Activated T-cell treated with anti-CD3 and anti-CD28 coated beads, Interleukin-2, amount 50 U/mL, for 24 hours (primary cell): ENCODE measurements around the gene NAALADL2.

Experiments used
- DNase-seq: peaks from one replicate; pipeline ENCODE4 v3.0.0-alpha.2; 2020
- H3K27ac Mint-ChIP-seq: 2 replicates; pipeline ENCODE4 v1.8.0; 2020; ENCODE audit warnings: mild to moderate bottlenecking, mixed read lengths
- H3K27me3 Mint-ChIP-seq: 2 replicates; pipeline ENCODE4 v1.8.0; 2020; ENCODE audit warnings: mixed read lengths
- H3K36me3 Mint-ChIP-seq: 2 replicates; pipeline ENCODE4 v1.8.0; 2020; ENCODE audit warnings: low read depth, mixed read lengths
- H3K4me1 Mint-ChIP-seq: 2 replicates; pipeline ENCODE4 v1.8.0; 2020; ENCODE audit warnings: low read depth, mixed read lengths
- H3K4me3 Mint-ChIP-seq: 2 replicates; pipeline ENCODE4 v1.8.0; 2020; ENCODE audit warnings: mild to moderate bottlenecking, moderate library complexity, mixed read lengths
- H3K9me3 Mint-ChIP-seq: 2 replicates; pipeline ENCODE4 v1.8.0; 2020; ENCODE audit warnings: mixed read lengths

NAALADL2 gene

GRCh38 chr3:174986685-174987084 lies 127.6 kb downstream of the NAALADL2 start:
- DNase-seq: no peak
- no peaks in the 10 kb centered on the region for H3K36me3 Mint-ChIP-seq
- H3K27ac Mint-ChIP-seq: no peak overlapping the region
- H3K4me1 Mint-ChIP-seq: no peaks in the 10 kb centered on the region
- no peak overlapping the region for H3K4me3 Mint-ChIP-seq
- no peaks in the 10 kb centered on the region for H3K27me3 Mint-ChIP-seq
- H3K9me3 Mint-ChIP-seq: peaks cover 7% of the 10 kb centered on the region

- DNase-seq: no peak
- H3K4me1 Mint-ChIP-seq: no peaks in the 10 kb centered on the region
These were observed 142.0 kb downstream of the NAALADL2 start for GRCh38 chr3:175001091-175001490.

GRCh38 chr3:175002732-175003143 lies 143.6 kb downstream of the NAALADL2 start:
- no peaks in the 10 kb centered on the region for H3K36me3 Mint-ChIP-seq
- no peak overlapping the region for H3K4me3 Mint-ChIP-seq
- no peaks in the 10 kb centered on the region for H3K27me3 Mint-ChIP-seq
- no peaks in the 10 kb centered on the region for H3K4me1 Mint-ChIP-seq
- H3K9me3 Mint-ChIP-seq: peaks cover 10% of the 10 kb centered on the region
- H3K27ac Mint-ChIP-seq: no peak overlapping the region
- no peak for DNase-seq

More at GRCh38 chr3:175001091-175001490, 142.0 kb downstream of the NAALADL2 start:
- no peaks in the 10 kb centered on the region for H3K27me3 Mint-ChIP-seq
- no peak overlapping the region for H3K27ac Mint-ChIP-seq
- H3K4me3 Mint-ChIP-seq: no peak overlapping the region
- no peaks in the 10 kb centered on the region for H3K36me3 Mint-ChIP-seq
- H3K9me3 Mint-ChIP-seq: peaks cover 9% of the 10 kb centered on the region

GRCh38 chr3:175003590-175003989 lies 144.5 kb downstream of the NAALADL2 start:
- Mint-ChIP-seq H3K27me3 (no peaks in the 10 kb centered on the region), H3K9me3 (peaks cover 12% of the 10 kb centered on the region), H3K4me1 (no peaks in the 10 kb centered on the region), H3K27ac (no peak overlapping the region), H3K36me3 (no peaks in the 10 kb centered on the region), H3K4me3 (no peak overlapping the region)
- DNase-seq: no peak

GRCh38 chr3:175005193-175005592 lies 146.1 kb downstream of the NAALADL2 start:
- H3K9me3 Mint-ChIP-seq: peaks cover 12% of the 10 kb centered on the region
- no peak for DNase-seq
- H3K4me3 Mint-ChIP-seq: no peak overlapping the region
- no peaks in the 10 kb centered on the region for H3K4me1 Mint-ChIP-seq
- H3K36me3 Mint-ChIP-seq: no peaks in the 10 kb centered on the region
- no peak overlapping the region for H3K27ac Mint-ChIP-seq
- no peaks in the 10 kb centered on the region for H3K27me3 Mint-ChIP-seq

- H3K9me3 Mint-ChIP-seq: peaks cover 12% of the 10 kb centered on the region
- H3K27me3 Mint-ChIP-seq: no peaks in the 10 kb centered on the region
- H3K4me3 Mint-ChIP-seq: no peak overlapping the region
- H3K27ac Mint-ChIP-seq: no peak overlapping the region
- H3K4me1 Mint-ChIP-seq: no peaks in the 10 kb centered on the region
- no peaks in the 10 kb centered on the region for H3K36me3 Mint-ChIP-seq
- no peak for DNase-seq
These were observed 146.7 kb downstream of the NAALADL2 start for GRCh38 chr3:175005881-175006280.

- no peak overlapping the region for H3K4me3 Mint-ChIP-seq
- no peaks in the 10 kb centered on the region for H3K4me1 Mint-ChIP-seq
- H3K36me3 Mint-ChIP-seq: no peaks in the 10 kb centered on the region
- peaks cover 4% of the 10 kb centered on the region for H3K9me3 Mint-ChIP-seq
- DNase-seq: no peak
- no peaks in the 10 kb centered on the region for H3K27me3 Mint-ChIP-seq
- H3K27ac Mint-ChIP-seq: no peak overlapping the region
These were observed 148.2 kb downstream of the NAALADL2 start for GRCh38 chr3:175007306-175007705.

GRCh38 chr3:175009295-175009694 lies 150.2 kb downstream of the NAALADL2 start:
- no peak overlapping the region for H3K4me3 Mint-ChIP-seq
- H3K27ac Mint-ChIP-seq: no peak overlapping the region
- H3K4me1 Mint-ChIP-seq: no peaks in the 10 kb centered on the region
- no peaks in the 10 kb centered on the region for H3K36me3 Mint-ChIP-seq
- H3K27me3 Mint-ChIP-seq: no peaks in the 10 kb centered on the region
- H3K9me3 Mint-ChIP-seq: peaks cover 3% of the 10 kb centered on the region
- DNase-seq: no peak

- H3K27me3 Mint-ChIP-seq: no peaks in the 10 kb centered on the region
- no peaks in the 10 kb centered on the region for H3K36me3 Mint-ChIP-seq
- no peak overlapping the region for H3K27ac Mint-ChIP-seq
- H3K4me3 Mint-ChIP-seq: no peak overlapping the region
- no peak for DNase-seq
- H3K9me3 Mint-ChIP-seq: no peaks in the 10 kb centered on the region
- H3K4me1 Mint-ChIP-seq: no peaks in the 10 kb centered on the region
These were observed 156.0 kb downstream of the NAALADL2 start for GRCh38 chr3:175015056-175015635.

GRCh38 chr3:175018946-175019727 lies 160.0 kb downstream of the NAALADL2 start:
- no peak for DNase-seq
- no peaks in the 10 kb centered on the region for H3K4me1 Mint-ChIP-seq
- no peaks in the 10 kb centered on the region for H3K36me3 Mint-ChIP-seq
- H3K27me3 Mint-ChIP-seq: no peaks in the 10 kb centered on the region
- no peak overlapping the region for H3K4me3 Mint-ChIP-seq
- H3K9me3 Mint-ChIP-seq: peaks cover under 1% of the 10 kb centered on the region
- no peak overlapping the region for H3K27ac Mint-ChIP-seq

- Mint-ChIP-seq H3K4me3 (no peak overlapping the region), H3K27me3 (no peaks in the 10 kb centered on the region), H3K27ac (no peak overlapping the region), H3K4me1 (no peaks in the 10 kb centered on the region), H3K9me3 (peaks cover 2% of the 10 kb centered on the region), H3K36me3 (no peaks in the 10 kb centered on the region)
- no peak for DNase-seq
These were observed 161.0 kb downstream of the NAALADL2 start for GRCh38 chr3:175020101-175020500.

GRCh38 chr3:175029828-175030227 lies 170.7 kb downstream of the NAALADL2 start:
- no peaks in the 10 kb centered on the region for H3K27me3 Mint-ChIP-seq
- no peaks in the 10 kb centered on the region for H3K4me1 Mint-ChIP-seq
- H3K4me3 Mint-ChIP-seq: no peak overlapping the region
- no peaks in the 10 kb centered on the region for H3K36me3 Mint-ChIP-seq
- DNase-seq: no peak
- H3K27ac Mint-ChIP-seq: no peak overlapping the region
- H3K9me3 Mint-ChIP-seq: peaks cover 7% of the 10 kb centered on the region

- H3K9me3 Mint-ChIP-seq: peaks cover 14% of the 10 kb centered on the region
- H3K27ac Mint-ChIP-seq: no peak overlapping the region
- no peaks in the 10 kb centered on the region for H3K27me3 Mint-ChIP-seq
- H3K36me3 Mint-ChIP-seq: no peaks in the 10 kb centered on the region
- no peak overlapping the region for H3K4me3 Mint-ChIP-seq
- H3K4me1 Mint-ChIP-seq: no peaks in the 10 kb centered on the region
- no peak for DNase-seq
These were observed 180.7 kb downstream of the NAALADL2 start for GRCh38 chr3:175039875-175040274.

GRCh38 chr3:175041369-175041768 lies 182.2 kb downstream of the NAALADL2 start:
- Mint-ChIP-seq H3K27ac (no peak overlapping the region), H3K27me3 (no peaks in the 10 kb centered on the region), H3K4me3 (no peak overlapping the region), H3K4me1 (no peaks in the 10 kb centered on the region), H3K9me3 (peaks cover 10% of the 10 kb centered on the region), H3K36me3 (no peaks in the 10 kb centered on the region)
- no peak for DNase-seq

GRCh38 chr3:175046601-175047000 lies 187.5 kb downstream of the NAALADL2 start:
- no peak for DNase-seq
- Mint-ChIP-seq H3K36me3 (no peaks in the 10 kb centered on the region), H3K27ac (no peak overlapping the region), H3K9me3 (peaks cover 10% of the 10 kb centered on the region), H3K4me1 (no peaks in the 10 kb centered on the region), H3K27me3 (no peaks in the 10 kb centered on the region), H3K4me3 (no peak overlapping the region)
